GM12872 (cell line): ENCODE data around the gene AKAP12.

Experiments
- CTCF ChIP-seq: IDR thresholded peaks from 3 replicates; pipeline ENCODE4 v1.5.1; 2011; ENCODE audit warnings: low read depth, mild to moderate bottlenecking, low read length, moderate library complexity; ENCODE audit not compliant: insufficient read depth

AKAP12 gene

GRCh38 chr6:151292974-151293687 is 53.4 kb downstream of the AKAP12 start:
- TF ChIP-seq CTCF = no peak

- no peak for TF ChIP-seq CTCF
Observed at GRCh38 chr6:151293688-151294016, 53.9 kb downstream of the AKAP12 start.

- no peak for TF ChIP-seq CTCF
Observed at GRCh38 chr6:151294561-151295101, 54.9 kb downstream of the AKAP12 start.

- TF ChIP-seq CTCF = no peak
Observed at GRCh38 chr6:151297886-151298285, 58.1 kb downstream of the AKAP12 start.

GRCh38 chr6:151299011-151299410 is 59.2 kb downstream of the AKAP12 start:
- no peak for TF ChIP-seq CTCF

- no peak for TF ChIP-seq CTCF
Observed at GRCh38 chr6:151300267-151300991, 60.7 kb downstream of the AKAP12 start.

- no peak for TF ChIP-seq CTCF
Observed at GRCh38 chr6:151301547-151301946, 61.8 kb downstream of the AKAP12 start.
